ENCODE data around the gene ARHGAP45.
"Not testable (repeated sequence)": the region's sequence is repeated elsewhere in the genome, so short reads cannot be mapped to it uniquely, and the experiment has no call there.

Gene ARHGAP45, protein sequence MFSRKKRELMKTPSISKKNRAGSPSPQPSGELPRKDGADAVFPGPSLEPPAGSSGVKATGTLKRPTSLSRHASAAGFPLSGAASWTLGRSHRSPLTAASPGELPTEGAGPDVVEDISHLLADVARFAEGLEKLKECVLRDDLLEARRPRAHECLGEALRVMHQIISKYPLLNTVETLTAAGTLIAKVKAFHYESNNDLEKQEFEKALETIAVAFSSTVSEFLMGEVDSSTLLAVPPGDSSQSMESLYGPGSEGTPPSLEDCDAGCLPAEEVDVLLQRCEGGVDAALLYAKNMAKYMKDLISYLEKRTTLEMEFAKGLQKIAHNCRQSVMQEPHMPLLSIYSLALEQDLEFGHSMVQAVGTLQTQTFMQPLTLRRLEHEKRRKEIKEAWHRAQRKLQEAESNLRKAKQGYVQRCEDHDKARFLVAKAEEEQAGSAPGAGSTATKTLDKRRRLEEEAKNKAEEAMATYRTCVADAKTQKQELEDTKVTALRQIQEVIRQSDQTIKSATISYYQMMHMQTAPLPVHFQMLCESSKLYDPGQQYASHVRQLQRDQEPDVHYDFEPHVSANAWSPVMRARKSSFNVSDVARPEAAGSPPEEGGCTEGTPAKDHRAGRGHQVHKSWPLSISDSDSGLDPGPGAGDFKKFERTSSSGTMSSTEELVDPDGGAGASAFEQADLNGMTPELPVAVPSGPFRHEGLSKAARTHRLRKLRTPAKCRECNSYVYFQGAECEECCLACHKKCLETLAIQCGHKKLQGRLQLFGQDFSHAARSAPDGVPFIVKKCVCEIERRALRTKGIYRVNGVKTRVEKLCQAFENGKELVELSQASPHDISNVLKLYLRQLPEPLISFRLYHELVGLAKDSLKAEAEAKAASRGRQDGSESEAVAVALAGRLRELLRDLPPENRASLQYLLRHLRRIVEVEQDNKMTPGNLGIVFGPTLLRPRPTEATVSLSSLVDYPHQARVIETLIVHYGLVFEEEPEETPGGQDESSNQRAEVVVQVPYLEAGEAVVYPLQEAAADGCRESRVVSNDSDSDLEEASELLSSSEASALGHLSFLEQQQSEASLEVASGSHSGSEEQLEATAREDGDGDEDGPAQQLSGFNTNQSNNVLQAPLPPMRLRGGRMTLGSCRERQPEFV

DNA sequence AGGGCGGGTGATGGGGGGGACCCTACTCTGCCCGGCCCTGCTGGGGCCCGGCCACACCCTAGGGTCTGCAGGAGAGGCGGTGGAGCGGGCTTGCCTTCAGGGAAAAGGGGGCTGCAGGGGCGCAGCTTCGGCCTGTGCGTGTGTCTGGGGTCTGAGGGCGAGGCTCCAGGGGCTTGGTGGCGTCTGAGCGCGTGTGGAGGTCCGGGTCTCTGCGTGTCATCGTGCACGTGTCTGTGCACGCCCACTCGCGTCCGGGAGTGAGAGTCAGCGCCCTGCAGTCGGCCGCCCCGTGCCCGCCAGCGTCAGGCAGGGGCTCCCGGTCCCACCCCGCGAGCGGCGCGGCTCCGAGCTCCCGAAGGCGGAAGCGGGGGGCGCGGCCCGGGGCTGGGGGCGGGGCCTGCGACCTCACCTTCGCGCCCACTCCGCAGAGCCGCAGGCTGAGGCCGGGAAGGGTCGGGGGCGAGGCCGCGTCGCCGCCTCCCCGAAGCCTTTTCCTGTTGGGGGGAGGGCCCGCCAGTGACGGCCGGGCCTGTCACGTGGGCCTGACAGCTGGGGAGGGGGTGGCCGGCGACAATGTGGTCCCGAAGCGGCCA lies at the start of gene ARHGAP45:
TSS of gene ARHGAP45 (plus strand) at position 420 of the 593 bp plus-strand sequence. CDS start 239 bp downstream, outside the sequence.
- no peak for DNase-seq

DNA sequence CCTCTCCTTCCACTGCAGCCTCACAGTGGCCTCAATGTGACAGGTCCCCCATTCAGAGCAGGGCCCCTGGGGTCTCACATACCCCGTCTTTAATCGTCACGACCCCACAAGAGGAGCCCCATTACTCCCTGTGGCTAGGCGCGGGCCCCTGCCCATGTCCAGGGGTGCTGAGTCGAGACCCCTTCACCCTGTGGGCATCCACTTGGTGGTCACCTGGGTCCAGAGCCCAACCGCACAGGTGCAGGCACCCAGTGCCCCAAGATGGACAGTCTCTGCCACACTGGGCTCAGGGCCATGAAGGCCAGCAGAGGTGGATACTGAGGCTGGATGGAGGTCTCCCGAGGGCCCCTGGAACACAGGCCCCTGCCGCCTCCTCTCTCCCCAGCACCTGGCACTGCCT lies 49.1 kb upstream of the ARHGAP45 start:
- DNase-seq, result no peak

DNA sequence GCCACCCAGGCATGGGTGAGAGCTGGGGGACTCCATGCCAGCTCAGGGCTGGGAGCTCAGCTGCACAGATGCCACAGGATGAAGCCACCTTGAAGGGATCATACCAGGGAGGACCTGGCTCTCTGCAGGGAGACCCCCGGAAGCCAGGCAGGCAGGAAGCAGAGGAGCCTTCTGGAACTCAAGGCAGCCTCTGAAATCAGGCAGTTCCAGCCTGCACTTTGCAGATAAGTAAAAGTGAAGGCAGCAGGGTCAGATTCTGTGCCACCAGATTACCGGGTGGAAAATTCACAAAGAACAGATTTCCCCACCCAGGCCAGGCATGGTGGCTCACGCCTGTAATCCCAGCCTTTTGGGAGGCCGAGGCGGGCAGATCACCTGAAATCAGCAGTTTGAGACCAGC lies 48.6 kb upstream of the ARHGAP45 start:
- no peak for DNase-seq

DNA sequence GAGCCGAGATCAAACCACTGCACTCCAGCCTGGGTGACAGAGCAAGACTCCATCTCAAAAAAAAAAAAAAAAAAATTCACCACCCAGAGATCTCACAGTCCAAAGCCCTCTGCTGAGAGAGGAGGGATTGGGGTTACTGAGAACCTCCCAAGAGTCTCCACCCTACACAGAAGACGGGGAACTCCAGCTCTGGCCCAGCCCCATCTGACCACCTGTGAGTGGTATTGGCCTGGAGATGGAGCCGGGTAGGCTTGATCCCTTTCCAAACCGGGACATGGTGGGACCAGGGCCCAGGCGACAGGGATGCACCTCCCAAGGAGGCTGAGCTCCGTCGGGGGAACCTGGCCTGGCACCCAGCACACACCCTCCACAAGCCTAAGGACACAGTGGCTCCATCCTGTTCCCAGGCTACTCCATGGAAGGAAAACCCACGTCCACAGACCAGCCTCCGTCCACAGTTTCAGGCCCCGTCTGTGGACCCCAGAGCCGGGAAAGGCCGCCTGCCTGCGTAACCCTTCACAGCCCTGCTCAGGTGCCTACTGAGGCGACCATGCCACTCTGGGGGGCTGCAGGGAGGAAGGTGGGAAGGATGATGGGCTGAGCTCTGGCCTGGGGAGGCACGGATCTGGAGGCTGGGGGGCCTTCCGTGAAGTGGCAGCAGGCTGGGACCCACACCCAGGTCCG lies 47.9 kb upstream of the ARHGAP45 start:
- DNase-seq, result no peak

DNA sequence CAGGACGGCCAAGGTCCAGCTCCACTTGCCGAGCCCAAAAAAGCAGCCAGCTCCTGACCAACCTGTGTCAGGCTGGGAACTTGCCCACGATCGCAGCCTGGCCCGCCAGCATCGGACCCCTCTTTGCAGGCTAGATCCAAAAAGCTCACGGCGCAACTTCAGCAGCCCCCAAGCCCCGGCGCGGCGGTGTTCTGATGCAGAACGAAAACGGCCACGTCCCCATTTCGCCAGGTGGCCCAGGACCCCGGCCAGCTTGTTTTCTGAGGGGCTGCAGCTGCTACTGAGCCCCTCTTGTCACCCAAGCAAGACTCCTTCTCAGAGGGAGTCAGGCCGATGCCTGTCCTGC lies 47.4 kb upstream of the ARHGAP45 start:
- no peak for DNase-seq

DNA sequence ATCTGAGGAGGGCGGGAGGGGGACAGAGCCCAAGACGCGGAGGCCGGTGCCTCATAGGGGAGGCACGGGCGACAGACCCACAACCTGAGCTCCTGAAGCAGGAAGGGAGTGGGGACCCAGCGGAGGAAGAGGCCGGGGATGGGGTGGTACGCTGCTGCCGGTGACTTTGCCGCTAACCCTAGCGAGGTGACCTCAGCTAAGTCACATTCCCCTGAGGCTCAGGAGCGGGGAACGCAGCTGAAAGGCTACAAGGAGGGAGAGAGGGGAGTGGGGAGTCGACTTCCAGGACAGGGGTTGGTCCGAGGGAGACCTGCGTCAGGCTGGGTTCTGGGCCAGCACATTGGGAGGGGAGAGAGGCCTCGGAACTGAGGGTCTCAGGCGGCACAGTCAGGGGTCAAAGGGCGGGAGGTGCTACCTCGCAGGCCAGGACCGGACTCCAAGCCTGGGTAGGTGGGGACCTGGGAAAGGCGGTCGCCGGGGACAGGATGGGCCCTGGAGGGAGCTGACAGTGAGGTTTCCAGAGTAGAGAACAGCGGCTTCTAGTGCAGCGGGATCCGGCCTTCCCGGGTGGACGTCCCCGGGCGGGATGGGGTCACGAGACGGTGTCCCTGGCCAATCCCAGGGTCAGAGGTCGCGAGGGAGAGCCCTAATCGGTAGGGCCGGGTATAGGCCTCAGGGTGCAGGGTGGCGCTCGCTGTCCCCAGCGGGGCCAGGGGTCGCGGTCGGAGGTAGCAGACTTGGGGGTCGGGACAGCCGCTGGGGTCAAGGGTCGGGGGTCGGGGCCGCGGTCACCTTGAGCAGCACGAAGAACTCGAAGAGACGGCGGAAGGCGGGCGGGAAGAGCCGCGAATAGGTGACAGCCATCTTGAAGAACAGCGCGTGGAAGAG lies 46.7 kb upstream of the ARHGAP45 start:
- DNase-seq, result no peak

DNA sequence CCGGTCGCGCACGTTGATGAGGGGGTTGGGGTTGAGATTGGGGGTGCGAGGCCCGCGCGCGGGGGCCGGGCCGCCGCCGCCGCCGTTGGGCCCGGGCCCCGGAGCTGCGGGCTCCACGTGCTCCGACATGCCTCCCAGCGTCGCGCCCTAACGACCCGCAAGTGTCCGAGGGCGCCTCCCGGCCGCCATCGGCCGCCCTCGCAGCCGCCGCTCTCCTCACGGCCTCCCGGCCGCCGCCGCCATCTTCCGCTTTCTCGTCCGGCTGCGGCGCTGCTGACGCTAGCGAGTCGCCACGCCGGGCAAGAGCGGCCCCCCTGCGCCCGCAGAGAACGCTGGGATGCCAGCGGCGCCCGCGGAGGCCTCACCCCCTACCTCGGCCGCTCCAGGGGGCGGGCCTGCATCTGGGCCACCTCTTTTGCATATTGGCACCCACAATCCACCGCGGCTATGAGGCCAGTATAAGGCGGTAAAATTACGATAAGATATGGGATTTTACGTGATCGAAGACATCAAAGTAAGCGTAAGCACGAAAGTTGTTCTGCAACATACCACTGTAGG lies 46.0 kb upstream of the ARHGAP45 start, which contains the start of gene TMEM259:
TSS of gene TMEM259 (minus strand) at position 256 of the 558 bp plus-strand sequence. CDS start at position 129, 127 bp downstream.
- DNase-seq, result peak; percentile 100

DNA sequence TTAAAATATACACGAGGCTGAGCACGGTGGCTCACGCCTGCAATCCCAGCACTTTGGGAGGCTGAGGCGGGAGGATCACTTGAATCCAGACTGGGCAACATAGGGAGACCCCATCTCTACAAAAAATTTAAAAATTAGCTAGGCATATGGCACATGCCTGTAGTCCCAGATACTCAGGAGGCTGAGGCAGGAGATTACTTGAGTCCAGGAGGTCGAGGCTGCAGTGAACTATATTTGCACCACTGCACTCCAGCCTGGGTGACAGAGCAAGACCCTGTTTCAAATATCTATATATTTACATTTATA lies 43.1 kb upstream of the ARHGAP45 start:
- not testable (repeated sequence) for DNase-seq

DNA sequence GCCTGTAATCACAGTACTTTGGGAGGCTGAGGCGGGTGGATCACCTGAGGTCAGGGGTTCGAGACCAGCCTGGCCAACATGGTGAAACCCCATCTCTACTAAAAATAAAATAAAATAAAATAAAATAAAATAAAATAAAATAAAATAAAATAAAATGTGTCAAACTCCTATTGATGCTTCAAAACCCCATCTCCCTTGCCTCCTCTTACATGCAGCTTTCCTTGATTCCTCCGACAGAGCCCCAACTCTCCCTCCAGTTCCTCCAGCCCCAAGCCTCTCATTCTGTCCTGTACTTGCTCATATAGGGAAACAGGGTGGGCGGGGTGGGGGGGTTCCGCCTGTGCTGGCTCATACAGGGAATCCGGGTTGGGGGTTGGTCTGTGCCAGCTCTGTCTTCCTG lies 41.9 kb upstream of the ARHGAP45 start:
- DNase-seq, result not testable (repeated sequence)

DNA sequence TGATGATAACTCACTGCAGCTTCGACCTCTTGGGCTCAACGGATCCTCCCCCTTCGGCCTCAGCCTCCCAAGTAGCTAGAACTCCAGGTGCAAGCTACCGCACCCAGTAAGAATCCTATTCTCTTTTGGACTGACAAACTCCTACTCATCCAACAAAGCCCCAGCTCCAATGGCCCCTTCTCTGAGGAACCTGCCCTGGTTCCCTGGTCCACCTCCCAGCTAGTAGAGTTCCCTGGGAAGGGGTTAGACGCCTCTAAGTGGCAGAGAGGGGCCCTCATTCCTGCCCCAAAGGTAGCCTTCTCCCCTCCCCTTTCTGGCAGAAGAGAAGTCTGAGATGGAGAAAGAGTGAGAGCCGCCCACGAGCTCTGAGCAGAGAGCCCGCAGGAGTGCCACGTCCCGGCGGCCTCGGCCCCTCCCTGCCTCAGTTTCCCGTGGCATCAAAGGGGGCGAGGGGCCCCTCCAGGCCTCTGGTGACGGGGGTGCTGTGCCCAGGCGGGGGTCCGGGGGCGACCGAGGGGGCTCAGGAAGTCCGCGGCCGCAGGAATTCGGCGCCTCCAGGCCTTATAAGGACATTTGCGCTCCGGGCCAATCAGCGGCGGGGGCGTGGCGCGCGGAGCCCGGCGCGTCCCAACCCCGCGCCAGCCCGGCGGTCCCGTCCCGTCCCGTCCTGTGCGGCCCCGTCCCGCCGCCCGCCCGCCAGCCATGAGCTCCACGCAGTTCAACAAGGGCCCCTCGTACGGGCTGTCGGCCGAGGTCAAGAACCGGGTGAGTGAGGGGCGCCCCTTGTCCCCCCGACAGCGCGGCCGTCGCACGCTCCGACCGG lies 40.8 kb upstream of the ARHGAP45 start, which contains the start of gene CNN2:
TSS of gene CNN2 (plus strand) at position 649 of the 823 bp plus-strand sequence. CDS start at position 703, 54 bp downstream.
- no peak for DNase-seq

DNA sequence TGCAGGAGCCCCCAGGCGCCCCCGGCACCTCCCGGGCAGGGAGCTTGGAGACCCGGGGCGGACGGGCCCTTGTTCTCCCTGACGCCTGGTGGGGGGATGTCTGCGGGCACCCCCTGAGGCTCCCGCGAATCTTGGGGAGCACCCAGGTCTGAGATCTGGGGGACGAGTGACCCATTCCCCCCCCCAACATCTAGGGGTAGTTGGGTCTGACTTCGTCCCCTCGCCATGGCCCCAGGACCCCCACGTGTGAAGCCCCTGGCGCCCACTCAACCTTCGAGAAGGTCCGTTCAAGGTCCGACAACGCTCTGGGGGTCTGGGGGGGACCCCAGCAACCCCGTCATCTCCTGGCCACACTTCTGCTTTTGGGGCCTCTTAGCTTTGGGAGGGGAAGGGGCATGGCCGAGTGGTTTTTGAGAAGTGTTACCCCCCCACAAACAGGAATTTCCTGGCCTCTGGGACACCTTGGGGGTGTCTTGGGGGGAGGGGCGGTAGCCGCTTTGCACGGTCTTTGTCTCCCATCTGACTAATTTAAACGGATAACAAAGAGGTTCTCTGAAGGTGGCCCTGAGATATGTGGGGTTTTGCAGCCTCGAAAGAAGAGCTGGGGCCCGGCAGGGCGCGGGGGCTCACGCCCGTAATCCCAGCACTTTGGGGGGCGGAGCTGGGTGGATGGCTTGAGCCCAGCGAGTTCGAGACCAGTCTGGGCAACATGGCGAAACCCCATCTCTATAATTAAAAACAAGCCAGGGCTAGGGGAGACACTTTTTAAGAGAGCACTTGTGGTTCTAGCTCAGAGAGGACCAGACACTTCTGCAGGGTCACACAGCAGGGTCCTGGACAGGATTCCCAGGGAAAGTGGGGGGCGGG lies 40.0 kb upstream of the ARHGAP45 start:
- no peak for DNase-seq

DNA sequence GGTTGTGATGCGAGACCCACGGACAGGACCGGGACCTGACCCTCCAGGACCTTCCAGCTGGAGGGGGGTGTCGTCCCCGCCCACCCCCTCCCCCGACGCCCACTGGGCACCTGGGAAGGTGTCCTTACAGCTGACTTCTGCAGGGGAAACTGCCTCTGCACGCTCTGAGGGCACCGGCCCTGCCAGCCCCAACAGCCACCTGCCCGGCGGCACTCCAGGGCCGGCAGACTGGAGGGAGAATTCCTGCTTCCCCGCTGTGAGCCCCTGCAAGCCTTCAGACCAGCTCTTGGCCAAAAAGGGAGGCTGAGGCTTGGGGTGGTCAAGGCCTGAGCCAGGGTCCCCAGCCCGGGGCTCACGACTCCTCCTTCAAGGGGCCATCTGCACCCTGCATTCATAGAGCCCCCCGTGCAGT lies 39.3 kb upstream of the ARHGAP45 start:
- DNase-seq, result no peak

DNA sequence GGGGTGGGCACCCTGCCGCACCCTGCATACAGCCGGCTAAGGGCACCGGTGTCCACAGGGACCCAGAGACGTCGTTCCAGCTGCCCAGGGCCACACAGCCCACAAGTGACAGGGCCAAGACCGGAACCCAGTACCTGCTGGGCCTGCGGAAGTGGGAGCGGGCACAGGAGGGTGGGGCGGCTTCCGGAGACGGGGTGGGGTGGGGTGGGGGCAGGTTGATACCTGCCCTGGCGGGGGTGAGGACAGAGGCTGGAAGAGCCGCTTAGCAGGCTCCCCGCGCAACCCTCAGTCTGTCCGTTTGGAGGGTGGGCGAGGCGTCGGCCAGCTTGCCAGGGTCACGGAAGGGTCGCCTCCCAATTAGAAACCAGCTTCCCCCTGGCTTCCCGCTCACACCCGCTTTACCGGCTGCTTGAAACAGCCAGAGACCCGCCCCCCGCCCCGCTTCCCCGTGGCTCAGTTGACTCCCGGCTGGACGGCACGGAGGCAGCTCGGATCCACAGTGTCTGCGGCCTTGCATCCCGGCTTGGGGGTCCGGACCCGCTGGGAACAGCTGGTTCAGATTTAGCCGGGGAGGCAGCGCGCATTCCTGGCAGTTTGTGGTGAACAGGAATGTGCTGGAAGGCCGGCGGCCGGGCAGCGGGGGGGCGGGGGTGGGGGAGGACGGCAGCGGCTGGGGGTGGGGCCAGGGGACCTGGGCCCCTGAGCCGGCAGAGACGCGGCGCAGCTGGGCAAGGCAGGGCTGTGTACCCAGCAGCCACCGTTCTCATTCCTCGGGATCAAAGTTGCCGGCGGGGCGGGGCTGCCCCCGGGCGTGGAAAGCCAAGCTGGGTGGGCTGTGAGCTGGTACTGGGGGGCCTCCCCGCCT lies 38.7 kb upstream of the ARHGAP45 start:
- DNase-seq, result no peak

DNA sequence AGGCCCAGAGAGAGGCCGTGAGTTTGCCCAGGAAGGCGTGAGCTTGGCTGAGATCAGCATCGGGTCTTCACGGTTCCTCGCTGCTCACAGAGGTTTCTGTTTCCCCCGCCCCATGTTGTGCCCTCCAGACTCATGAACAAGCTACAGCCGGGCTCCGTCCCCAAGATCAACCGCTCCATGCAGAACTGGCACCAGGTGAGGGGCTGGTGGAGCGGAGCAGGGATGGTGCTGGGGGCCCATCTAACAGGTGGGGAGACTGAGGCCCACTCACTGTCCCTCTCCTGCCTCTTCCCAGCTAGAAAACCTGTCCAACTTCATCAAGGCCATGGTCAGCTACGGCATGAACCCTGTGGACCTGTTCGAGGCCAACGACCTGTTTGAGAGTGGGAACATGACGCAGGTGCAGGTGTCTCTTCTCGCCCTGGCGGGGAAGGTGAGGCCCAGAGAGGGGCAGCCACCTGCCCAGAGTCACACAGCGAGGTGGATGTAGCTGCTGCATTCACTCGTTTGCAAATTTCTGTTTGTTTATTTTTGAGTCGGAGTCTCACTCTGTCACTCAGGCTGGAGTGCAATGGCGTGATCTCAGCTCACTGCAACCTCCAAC lies 34.6 kb upstream of the ARHGAP45 start:
- no peak for DNase-seq

DNA sequence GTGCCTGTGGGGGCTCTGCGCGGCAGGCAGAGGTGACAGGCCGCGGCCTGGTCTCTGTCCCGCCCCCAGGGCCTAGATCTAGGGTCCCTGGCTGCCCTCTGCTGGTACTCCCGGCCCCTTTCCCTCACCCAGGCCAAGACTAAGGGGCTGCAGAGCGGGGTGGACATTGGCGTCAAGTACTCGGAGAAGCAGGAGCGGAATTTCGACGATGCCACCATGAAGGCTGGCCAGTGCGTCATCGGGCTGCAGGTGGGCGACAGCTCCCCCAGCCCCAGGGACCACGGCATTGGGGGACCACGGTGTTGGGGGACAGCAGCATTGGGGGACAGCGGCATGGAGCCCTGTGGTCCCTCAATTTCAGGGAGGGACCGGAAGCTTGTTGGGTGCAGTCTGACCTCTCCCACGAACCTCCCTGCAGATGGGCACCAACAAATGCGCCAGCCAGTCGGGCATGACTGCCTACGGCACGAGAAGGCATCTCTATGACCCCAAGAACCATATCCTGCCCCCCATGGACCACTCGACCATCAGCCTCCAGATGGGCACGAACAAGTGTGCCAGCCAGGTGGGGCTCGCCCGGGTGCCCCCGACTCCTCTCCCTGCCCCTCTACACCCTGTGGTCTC lies 30.9 kb upstream of the ARHGAP45 start:
- no peak for DNase-seq

DNA sequence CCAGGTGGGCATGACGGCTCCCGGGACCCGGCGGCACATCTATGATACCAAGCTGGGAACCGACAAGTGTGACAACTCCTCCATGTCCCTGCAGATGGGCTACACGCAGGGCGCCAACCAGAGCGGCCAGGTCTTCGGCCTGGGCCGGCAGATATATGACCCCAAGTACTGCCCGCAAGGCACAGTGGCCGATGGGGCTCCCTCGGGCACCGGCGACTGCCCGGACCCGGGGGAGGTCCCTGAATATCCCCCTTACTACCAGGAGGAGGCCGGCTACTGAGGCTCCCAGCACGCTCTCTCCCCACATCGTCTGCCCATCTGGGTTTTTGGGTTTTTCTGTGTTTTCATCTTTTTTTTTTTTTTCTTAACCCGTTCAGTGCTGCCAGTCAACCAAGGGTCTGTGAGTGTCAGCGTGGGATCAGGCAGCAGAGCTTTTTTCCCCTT lies 29.3 kb upstream of the ARHGAP45 start:
- DNase-seq, result no peak
